Subcutaneous adipose tissue (tissue), 4 donors: ENCODE measurements around the gene PCSK6. TPM values are rescaled to one million over a fixed set of nuclear protein-coding genes. Genes with fewer than 3 reads are reported as not detected.

Source experiments
- total RNA-seq, 4 donors: library from RNA; depleted of rRNA; stranded (reverse); fragments of >200 nt; gene quantifications; one replicate each; pipeline ENCODE4 v1.1.0, GENCODE V29; 2016
- TF ChIP-seq, protein P1 (sequence below): fragments of 450-650 bp; IDR thresholded peaks from one replicate; pipeline ENCODE4 v1.5.1; 2016; ENCODE audit warnings: low read depth, mild to moderate bottlenecking, control low read depth, antibody characterized with exemption, moderate library complexity

Gene PCSK6
- total RNA-seq, 4 donors from 2014 or later = 4.4 to 8.7 (median 5.9) TPM

DNA sequence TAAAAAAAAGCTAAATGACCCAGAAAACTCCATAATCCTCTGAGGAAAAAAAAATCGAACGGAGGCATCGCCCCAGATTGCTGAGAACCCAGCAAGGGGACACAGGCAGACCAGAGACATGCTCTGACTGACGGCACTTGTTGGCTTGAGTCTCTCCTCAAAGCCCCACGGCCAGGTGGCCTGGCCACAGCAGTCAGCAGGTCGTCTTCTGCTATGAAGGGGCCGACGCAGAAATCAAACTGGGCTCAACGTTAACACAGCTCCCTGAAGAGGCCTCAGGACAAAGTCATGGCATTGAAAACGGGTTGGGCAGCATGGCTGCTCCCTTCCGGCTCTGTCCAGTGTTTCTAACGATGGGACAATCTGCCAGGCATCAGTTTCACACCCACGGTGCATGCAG lies 17.5 kb downstream of the PCSK6 start:
- TF ChIP-seq, protein P1, sequence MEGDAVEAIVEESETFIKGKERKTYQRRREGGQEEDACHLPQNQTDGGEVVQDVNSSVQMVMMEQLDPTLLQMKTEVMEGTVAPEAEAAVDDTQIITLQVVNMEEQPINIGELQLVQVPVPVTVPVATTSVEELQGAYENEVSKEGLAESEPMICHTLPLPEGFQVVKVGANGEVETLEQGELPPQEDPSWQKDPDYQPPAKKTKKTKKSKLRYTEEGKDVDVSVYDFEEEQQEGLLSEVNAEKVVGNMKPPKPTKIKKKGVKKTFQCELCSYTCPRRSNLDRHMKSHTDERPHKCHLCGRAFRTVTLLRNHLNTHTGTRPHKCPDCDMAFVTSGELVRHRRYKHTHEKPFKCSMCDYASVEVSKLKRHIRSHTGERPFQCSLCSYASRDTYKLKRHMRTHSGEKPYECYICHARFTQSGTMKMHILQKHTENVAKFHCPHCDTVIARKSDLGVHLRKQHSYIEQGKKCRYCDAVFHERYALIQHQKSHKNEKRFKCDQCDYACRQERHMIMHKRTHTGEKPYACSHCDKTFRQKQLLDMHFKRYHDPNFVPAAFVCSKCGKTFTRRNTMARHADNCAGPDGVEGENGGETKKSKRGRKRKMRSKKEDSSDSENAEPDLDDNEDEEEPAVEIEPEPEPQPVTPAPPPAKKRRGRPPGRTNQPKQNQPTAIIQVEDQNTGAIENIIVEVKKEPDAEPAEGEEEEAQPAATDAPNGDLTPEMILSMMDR = no peak

DNA sequence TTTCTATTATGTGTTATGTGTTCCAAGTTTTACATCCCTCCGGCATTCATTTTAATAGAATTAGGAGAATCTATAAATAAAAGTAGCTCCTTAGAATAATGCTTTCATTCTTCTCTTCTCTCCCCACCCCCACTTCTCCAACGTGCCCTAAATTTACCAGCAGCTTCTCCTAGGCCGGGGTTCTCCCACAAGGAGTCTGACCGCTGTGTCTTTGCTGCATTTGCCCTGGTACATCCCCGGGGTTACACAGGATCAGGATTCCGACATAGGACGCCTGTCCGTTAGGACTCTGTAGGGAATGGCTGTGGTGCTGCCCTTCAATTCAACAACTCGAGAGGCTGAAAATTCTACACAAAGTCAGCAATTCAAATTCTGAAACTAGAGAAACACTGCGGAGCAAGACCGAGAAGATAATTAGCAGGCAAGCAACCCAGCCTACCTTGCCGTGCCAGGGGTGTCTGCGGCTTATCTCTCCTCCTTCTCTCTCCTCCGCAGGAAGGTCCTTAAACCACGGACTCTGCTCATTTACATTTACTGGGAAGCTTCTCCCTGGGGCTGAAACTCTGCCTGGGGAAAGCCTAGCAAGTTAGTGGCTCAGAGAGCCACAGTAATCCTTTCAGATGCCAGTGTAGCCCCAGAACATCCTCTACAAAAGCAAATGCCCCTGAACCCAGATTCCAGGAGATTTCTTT lies 18.8 kb downstream of the PCSK6 start:
- TF ChIP-seq, protein P1 = no peak

DNA sequence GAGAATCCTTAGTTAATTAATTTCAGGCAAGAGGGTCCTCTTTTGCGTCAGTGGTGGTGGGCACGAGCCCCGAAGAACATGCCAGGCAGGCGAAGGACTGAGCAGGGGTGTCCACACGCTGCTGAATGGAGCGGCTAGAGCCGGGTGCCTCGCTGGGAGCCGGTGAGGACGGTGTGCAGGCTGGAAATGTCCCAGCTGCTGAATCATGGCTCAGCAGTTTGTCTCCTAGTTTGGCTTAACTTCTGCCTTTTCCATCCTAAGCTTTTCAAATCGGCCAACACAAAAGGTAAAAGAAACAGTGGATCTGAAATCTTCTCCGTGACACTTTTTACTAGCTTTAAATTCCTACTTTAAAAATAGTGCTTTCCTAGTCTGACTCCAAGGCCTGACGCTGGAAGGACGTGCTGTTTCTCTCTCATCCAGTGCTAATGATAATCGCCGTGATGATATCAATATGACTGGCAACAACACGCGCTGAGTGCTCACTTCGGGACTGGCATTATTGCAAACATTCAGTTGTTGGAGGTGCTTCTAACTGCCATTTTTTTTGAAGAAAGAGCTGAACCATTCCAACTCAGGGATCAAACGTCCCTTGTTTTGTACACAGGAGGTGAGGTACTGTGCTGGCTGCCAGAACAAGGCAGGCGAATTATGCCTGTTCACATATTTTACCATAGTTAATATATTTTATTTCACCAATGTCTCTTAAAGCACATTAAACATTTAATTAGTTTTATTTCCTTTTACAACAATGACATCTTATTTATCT lies 19.8 kb downstream of the PCSK6 start:
- TF ChIP-seq, protein P1 = no peak

DNA sequence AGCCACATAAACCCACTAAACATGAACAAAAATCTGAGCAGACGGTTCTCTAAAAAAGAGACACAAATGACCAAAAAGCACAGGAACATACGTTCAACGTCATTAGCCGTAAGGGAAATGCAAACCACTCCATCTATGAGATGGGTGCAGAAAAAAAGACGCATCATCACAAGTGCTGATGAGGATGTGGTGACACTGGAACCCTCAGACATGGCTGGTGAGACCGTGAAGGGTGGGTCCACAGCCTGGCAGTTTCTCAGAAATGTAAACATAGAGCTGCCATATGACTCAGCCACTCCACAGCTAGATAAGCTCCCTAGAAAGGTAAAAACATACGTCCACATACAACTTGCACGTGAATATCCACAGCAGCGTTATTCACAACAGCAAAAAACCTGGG lies 23.3 kb downstream of the PCSK6 start:
- TF ChIP-seq, protein P1 = no peak

DNA sequence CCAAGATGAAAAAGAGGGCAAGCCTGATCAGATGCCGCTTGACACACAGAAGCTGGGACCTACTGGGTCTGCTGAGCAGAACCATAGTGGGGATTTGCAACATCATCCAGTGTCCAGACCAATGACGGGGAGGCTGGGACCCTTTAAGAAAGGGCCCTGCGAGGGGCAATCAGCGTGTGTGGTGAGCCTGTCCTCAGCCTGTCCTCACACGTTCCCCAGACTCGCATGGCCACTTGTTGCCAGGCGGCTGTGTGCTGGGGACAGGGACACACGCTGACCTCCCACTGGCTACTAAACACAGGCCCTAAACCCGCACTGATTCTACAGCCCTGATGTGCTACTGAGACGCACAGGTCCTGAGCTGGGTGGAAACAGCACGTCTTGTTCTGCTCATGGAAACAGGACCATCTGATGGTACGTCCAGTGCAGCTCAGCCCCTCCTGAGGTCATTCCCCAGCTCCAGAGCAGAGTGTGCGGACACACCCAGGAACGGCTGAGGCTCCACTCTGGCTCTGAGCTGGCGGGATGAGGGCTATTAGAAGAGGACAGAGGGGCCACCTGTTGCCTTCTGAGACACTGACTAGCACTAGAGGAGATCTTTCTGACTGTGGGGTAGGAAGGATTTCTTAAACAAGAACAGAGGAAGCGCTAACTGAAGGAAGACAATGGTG lies 24.4 kb downstream of the PCSK6 start:
- TF ChIP-seq, protein P1 = no peak

DNA sequence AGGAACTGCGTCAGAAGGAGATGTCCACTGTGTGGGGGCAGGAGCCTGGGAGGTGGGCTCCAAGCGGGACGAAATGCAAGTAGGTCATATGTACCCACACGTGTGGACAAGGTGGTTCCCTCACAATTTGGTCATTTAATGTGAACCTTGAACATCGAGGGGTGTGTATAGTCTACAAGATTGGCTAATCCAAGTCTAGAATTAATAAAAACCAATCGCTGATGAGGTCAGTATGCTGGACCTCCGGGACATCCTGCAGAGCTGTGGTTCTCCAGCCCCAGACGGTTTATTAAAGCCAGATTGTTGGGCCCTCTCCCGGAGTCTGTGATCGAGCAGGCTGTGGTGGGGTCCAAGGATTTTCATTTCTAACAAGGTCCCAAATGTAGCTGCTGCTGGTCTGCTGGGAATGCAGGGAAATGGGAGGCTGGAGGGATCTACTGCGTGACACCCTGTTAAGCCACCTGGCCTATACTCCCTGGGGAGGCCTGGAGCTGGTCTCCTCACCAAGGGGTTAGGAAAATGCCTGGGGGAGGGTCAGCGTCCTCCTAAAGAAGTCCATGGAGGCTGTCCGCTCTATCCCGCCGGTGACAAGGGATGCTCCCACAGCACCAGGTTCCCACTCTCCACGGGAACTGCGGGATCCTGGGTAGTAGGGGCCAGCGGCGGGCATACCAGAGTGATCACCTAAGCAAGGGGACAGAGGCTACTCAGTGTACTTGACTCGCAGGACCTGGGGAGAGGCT lies 25.1 kb downstream of the PCSK6 start:
- TF ChIP-seq, protein P1 = no peak
